Brain pericyte (primary cell): Measurements from ENCODE around the gene TAS2R8.
"Not testable (repeated sequence)": the region's sequence is repeated elsewhere in the genome, so short reads cannot be mapped to it uniquely, and the experiment has no call there.

ENCODE experiments used
- DNase-seq: peaks from one replicate; pipeline ENCODE4 v3.0.0-alpha.2; 2012; ENCODE audit warnings: low read depth, low spot score

Gene TAS2R8

GRCh38 chr12:10807186-10807585 is at the start of gene TAS2R8:
Gene TAS2R8 (minus strand): TSS chr12:10807286. CDS start chr12:10806980, 306 bp downstream.
- DNase-seq = no peak

DNA sequence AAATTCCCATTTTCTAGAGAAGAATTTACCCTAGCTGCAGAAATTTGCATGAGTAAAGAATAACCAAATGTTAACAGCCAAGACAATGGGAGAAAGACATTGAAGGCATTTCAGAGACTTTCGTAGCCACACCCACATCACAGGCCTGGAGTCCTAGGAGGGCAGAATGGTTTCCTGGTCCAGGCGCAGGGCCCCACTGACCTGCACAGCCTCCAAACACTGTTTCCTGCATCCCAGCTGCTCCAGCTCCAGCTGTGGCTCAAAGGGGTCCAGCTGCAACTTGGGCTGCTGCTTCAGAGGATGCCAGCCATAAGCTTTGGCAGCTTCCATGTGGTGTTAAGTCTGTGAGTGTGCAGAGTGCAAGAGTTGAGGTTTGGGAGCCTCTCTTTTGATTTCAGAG is 48.7 kb upstream of the TAS2R8 start:
- DNase-seq = no peak

DNA sequence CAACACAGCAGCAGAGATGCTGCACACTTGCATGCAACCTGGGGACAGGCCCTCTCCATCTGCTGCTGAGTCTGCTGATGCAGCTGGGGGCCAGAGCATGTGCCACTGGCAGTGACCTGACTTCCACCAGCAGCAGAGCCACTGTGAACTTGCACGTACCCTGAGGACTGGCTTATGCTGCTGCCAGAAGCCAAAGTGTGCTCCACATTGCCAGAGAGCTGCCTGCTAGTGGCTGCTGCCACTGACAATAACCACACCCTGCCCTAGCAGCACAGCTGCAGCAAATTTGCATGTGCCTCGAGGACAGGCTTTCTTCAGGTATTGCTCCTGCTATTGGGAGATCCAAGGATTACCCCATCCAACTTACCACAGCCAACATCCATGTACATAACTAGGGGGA is 46.7 kb upstream of the TAS2R8 start:
- no peak for DNase-seq

DNA sequence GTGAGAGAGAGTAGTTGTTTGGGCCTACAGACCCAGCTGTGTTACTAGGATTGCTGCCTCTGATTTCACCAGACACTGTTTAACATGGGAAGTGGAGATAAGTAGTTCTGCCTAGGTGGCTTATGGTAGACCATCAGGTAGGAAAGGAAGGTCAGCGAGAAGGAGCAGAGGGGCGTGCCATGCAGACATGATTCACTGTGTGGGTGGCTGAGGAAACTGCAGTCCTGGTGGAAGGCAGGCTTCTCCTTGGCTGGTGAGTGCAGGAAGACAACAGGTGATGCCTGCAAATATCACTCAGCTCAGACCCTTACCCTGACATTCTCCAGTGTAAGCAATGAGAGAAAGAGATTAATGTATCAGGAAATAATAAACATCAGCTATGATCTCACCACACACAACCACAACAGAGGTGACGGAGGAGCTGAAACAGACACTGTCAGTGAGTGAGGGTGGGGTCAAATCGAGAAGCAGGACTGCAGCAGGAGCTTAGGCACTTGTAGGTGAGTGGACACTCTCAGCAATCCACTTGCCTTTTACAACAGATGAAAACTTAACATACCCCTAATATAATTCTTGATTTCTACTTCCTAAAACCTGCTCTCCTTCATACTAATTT is 44.3 kb upstream of the TAS2R8 start:
- DNase-seq = no peak

DNA sequence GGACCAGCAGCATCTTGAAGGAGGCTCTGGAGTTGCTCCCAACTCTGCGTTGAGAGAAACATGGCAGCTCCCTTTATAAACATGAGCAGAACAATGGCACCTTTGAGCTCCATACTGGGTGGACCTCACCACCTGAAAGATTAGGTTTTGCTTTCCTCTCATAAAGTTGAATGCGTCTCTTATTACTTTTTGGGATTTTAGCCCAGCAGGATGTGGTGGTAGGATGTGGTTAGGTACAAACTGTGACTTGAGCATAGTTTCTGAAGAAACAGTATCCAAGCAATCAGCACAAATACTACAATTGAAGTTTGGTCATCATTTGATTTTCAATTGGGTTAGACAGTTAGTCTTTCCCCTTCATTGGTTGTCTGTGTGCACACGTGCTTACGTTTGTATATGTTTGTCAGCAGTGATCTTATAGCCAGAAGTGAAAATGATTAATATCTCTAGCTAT is 42.4 kb upstream of the TAS2R8 start, which contains the start of gene PRR4:
Gene PRR4 (minus strand): TSS at position 51 of the 454 bp plus-strand sequence. CDS start 38 bp downstream, at position 13.
- no peak for DNase-seq

- DNase-seq = no peak
Measured at GRCh38 chr12:10847744-10848143, 40.7 kb upstream of the TAS2R8 start.

- DNase-seq = no peak
Measured at GRCh38 chr12:10842862-10843261, 35.8 kb upstream of the TAS2R8 start.

DNA sequence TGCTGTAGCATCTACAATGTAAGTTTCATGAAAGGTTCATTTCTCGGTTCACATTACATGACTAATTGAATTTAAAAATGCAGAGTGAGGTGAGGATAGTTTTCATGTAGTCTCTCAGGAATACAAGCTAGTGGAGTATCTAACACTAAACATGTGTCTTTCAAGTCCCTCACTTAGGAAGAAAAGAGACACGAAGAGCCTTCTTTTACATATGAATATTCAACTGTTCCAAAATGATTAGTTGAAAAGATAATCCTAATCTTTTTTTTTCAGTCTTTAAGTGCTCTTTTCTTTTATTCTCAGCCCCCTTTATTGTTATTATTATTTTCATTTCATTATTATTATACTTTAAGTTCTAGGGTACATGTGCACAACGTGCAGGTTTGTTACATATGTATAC is 31.4 kb upstream of the TAS2R8 start:
- no peak for DNase-seq

DNA sequence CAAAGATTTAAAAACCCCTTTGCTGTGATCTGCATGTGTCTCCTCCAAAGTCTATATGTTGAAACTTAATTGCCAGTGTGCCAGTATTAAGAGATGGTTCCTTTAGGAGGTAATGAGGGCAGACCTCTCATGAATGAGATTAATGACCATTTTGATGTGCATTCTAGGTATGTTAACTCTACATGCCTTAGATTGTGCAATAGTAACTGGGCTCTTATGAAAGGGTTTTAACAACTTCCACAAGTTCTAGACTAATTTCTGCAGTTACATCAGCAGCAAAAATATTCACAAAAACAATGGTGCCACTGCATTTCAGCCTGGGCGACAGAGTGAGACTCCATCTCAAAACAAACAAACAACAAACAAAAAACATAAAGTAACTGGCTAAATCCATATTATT is 22.9 kb upstream of the TAS2R8 start:
- DNase-seq = no peak

- no peak for DNase-seq
Measured at GRCh38 chr12:10826258-10826657, 19.2 kb upstream of the TAS2R8 start, which contains the start of gene TAS2R10. Gene TAS2R10 (minus strand): TSS chr12:10826358. CDS start chr12:10826269, 89 bp downstream.

DNA sequence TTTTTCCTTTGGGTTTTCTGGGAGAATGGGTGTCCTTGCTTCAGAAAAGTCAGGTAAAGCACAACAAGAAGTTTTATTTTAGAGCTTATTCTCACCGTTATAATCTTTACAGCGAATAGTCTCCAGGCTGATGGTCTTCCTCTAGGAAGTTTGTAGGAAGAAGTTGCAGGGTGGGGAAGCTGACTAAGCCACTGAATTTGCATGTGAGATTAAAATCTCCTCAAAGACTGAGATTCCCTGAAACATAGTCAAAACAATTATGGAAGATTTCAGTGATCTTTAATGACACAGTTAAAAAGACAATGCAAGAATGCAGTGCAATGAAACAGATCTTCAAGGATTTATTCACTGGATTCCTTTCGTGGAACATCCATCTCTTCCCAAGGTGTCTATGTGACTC is 17.9 kb upstream of the TAS2R8 start:
- no peak for DNase-seq

GRCh38 chr12:10811883-10812536 is 4.9 kb upstream of the TAS2R8 start:
- DNase-seq = no peak

DNA sequence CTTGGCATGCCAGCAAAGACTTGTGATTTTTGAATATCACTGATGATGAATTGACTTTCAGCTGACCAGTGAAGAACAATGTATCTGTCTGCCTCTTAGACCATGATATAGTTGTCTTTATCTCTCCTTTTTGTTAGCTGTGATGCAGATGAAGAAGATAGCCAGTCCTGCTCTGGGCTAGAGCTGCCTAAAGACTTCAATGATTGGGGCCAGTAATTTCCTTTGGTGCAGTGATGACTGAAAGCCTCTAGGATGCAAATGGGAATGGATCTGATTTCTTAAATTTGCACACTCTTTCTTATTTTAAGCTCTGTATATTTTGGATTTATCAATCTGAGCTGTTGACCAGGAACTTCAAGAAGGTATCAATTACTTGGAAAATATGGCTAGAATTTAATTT is 3.0 kb upstream of the TAS2R8 start, which contains the start of gene TAS2R9:
Gene TAS2R9 (minus strand): TSS at position 101 of the 400 bp plus-strand sequence. CDS start 93 bp downstream, at position 8.
- DNase-seq = no peak

DNA sequence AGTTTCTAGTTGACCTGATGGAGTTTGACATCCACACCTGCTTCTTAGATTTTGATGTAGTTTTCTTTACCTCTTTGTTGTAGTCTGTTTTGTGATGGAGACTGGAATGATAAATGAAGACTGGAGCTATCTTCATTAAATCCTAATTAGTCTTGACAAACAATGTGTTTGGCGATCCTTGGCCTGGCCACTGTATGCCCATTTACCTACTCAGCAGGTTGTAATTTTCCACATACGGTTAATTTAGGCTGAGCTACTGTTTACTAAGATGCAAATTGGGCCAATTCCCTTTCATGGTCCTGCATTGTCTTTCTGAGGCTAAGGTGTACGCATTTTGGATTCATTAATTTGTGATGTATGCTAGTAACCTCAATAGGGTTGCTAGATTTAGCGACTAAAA is 4.5 kb downstream of the TAS2R8 start, which contains the start of gene TAS2R7:
Gene TAS2R7 (minus strand): TSS at position 41 of the 400 bp plus-strand sequence. CDS start 57 bp downstream, outside the sequence.
- no peak for DNase-seq

- no peak for DNase-seq
Measured at GRCh38 chr12:10801741-10802140, 5.3 kb downstream of the TAS2R8 start.

GRCh38 chr12:10794222-10794621 is 12.9 kb downstream of the TAS2R8 start:
- no peak for DNase-seq

- DNase-seq = not testable (repeated sequence)
Measured at GRCh38 chr12:10791769-10792168, 15.3 kb downstream of the TAS2R8 start.

DNA sequence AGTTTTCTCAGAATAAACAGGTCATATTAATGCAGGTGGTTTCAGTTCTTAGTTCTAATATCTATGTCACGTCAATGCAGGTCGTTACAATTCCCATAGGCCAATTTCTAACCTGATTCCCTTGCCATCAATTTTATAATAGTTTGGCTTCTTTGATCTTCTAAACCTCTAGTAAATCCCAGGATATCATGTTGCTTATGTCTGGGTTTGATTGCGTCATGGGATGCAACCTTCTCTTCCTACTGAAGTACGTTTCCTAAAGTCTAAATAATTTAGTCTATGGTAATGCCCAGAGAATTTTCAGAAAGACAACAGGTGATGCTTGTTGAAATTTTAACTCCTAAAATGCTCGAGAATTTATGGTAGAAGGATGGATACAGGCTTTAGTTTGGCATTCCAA is 23.8 kb downstream of the TAS2R8 start:
- no peak for DNase-seq

DNA sequence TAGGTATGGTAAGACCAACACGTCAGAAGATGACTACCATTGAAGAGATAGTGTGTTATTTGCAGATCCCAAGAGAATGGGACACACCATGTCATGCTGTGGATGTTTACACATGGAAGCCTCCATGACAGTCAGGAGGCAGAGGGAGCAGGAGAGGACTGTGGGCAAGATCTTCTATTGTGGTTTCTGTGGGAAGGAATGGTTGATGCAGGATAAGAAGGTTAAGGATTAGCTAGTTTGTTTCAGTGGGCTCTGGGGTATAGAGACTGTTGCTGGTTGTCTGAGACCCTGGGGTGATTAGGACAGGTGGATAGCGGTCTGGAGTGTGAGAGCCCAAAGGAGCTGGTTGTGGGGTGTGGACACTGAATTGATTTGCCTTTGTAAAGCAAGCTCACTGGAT is 28.0 kb downstream of the TAS2R8 start:
- DNase-seq = no peak

- DNase-seq = no peak
Measured at GRCh38 chr12:10771132-10771733, 35.9 kb downstream of the TAS2R8 start.

- DNase-seq = no peak
Measured at GRCh38 chr12:10759657-10760056, 47.4 kb downstream of the TAS2R8 start.

DNA sequence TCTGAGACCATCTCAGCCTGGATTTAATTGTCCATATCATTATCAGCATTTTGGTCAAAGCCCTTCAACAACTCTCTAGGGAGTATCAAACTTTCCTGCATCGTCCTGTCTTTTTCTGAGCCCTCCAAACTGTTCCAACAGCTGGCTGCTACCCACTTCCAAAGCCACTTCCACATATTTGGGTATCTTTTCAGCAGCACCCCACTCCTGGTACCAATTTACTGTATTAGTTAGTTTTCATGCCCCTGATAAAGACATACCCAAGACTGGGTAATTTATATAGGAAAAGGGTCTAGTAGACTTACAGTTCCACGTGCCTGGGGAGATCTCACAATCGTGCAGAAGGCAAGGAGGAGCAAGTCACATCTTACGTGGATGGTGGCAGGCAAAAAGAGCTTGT is 50.9 kb downstream of the TAS2R8 start:
- no peak for DNase-seq
